Measurements from ENCODE around the gene SHH.

Gene SHH

DNA sequence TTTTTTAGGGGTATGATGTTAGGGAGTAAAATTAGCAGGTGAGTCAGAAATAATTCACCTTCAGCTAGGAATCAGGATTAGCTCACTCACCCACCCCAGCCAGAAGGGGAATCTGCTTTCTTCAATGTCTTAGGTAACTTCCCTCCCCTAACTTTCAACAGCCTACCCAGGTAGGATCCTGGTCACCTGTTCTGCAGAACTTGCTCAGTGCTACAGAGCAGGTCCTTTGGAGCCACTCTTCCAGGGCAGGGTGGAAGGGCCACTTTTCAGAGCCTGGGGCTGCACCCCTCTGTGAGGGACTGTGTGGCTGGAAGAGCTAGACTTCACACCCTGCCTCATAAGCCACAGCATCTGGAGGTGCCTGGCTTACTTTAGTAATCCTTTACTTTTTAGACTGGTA lies 58.1 kb downstream of the SHH start:
- Histone ChIP-seq H3K27me3 (ENCODE audit: low read length) (no peaks in the 10 kb centered on the region), H4K20me1 (ENCODE audit: low read depth, low read length) (peaks cover 9% of the 10 kb centered on the region; the same call in 1 of the 2 replicates), H3K9me2 (replicated peaks; ENCODE audit: insufficient read depth, low read length) (no peaks in the 10 kb centered on the region), H3K4me3 (ENCODE audit: insufficient read depth, low read length, poor library complexity, severe bottlenecking) (no peak overlapping the region), H3K27ac (ENCODE audit: low read depth, low read length) (peak overlapping the region; percentile 62), H3F3A (ENCODE audit: insufficient read depth) (no peaks in the 10 kb centered on the region), H2AFZ (ENCODE audit: low read depth, low read length, severe bottlenecking) (no peak overlapping the region), H3K9ac (ENCODE audit: low read length) (no peak overlapping the region), H3K4me2 (ENCODE audit: low read depth, low read length, poor library complexity, severe bottlenecking) (no peak overlapping the region), H3K9me3 (ENCODE audit: insufficient read depth, low read length) (no peaks in the 10 kb centered on the region), H3K36me3 (ENCODE audit: low read length) (peaks cover 4% of the 10 kb centered on the region; the same call in 1 of the 2 replicates), H3K79me2 (ENCODE audit: insufficient read depth, low read length) (peaks cover 99% of the 10 kb centered on the region)
- TF ChIP-seq CTCF (IDR thresholded peaks at IDR 0.05; ENCODE audit: insufficient read depth, low read length, poor library complexity, severe bottlenecking) (no peak), EZH2phosphoT487 (conservative IDR thresholded peaks at IDR 0.05; ENCODE audit: low read length) (no peak)

DNA sequence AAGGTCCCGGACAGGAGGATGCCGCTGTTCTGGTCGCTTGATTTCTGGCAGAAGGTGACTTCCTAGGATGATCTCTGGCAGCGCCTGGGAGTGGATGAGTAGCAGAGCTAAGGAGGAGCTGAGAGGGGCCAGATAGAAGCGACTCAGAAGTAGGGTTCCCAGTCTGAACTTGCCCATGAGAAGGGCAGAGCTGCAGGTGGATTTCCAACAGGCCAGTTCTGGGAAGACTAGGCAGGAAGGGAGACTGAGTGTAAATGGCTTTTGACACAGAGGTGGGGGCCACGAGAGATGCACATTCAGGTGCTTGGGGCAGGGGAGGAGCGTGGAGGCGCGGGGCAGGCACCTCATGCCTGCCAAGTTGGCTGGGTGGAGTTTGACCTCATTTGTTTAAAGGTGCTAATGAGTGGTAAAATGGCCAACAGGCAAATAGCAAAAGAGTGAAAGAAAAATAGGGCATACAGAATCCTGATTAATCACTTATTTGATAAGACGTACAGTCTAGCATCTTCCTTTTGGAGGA lies 58.8 kb downstream of the SHH start:
- H3K4me3 ChIP-seq (ENCODE audit: insufficient read depth, low read length, poor library complexity, severe bottlenecking): no peak overlapping the region
- TF ChIP-seq CTCF (IDR thresholded peaks at IDR 0.05; ENCODE audit: insufficient read depth, low read length, poor library complexity, severe bottlenecking): no peak
- no peak for TF ChIP-seq EZH2phosphoT487 (conservative IDR thresholded peaks at IDR 0.05; ENCODE audit: low read length)
- H3F3A ChIP-seq (ENCODE audit: insufficient read depth): no peaks in the 10 kb centered on the region
- no peaks in the 10 kb centered on the region for H3K27me3 ChIP-seq (ENCODE audit: low read length)
- peaks cover 10% of the 10 kb centered on the region; the same call in 1 of the 2 replicates for H4K20me1 ChIP-seq (ENCODE audit: low read depth, low read length)
- H3K9me2 ChIP-seq (replicated peaks; ENCODE audit: insufficient read depth, low read length): no peaks in the 10 kb centered on the region
- no peak overlapping the region; the same call in 1 of the 2 replicates for H3K9ac ChIP-seq (ENCODE audit: low read length)
- H3K36me3 ChIP-seq (ENCODE audit: low read length): peaks cover 4% of the 10 kb centered on the region; the same call in 1 of the 2 replicates
- no peak overlapping the region for H2AFZ ChIP-seq (ENCODE audit: low read depth, low read length, severe bottlenecking)
- peak overlapping the region; percentile 62 for H3K27ac ChIP-seq (ENCODE audit: low read depth, low read length)
- H3K9me3 ChIP-seq (ENCODE audit: insufficient read depth, low read length): no peaks in the 10 kb centered on the region
- peaks cover 99% of the 10 kb centered on the region for H3K79me2 ChIP-seq (ENCODE audit: insufficient read depth, low read length)
- H3K4me2 ChIP-seq (ENCODE audit: low read depth, low read length, poor library complexity, severe bottlenecking): peak overlapping the region; percentile 55

- no peak overlapping the region for H3K4me3 ChIP-seq (ENCODE audit: insufficient read depth, low read length, poor library complexity, severe bottlenecking)
- no peaks in the 10 kb centered on the region for H3F3A ChIP-seq (ENCODE audit: insufficient read depth)
- H3K27ac ChIP-seq (ENCODE audit: low read depth, low read length): peak overlapping the region; percentile 62
- H3K9me2 ChIP-seq (replicated peaks; ENCODE audit: insufficient read depth, low read length): no peaks in the 10 kb centered on the region
- no peaks in the 10 kb centered on the region for H3K9me3 ChIP-seq (ENCODE audit: insufficient read depth, low read length)
- peaks cover 14% of the 10 kb centered on the region; the same call in 1 of the 2 replicates for H4K20me1 ChIP-seq (ENCODE audit: low read depth, low read length)
- peak overlapping the region; percentile 55 for H3K4me2 ChIP-seq (ENCODE audit: low read depth, low read length, poor library complexity, severe bottlenecking)
- no peaks in the 10 kb centered on the region for H3K27me3 ChIP-seq (ENCODE audit: low read length)
- peaks cover 4% of the 10 kb centered on the region; the same call in 1 of the 2 replicates for H3K36me3 ChIP-seq (ENCODE audit: low read length)
- no peak overlapping the region for H2AFZ ChIP-seq (ENCODE audit: low read depth, low read length, severe bottlenecking)
- TF ChIP-seq CTCF (IDR thresholded peaks at IDR 0.05; ENCODE audit: insufficient read depth, low read length, poor library complexity, severe bottlenecking) (no peak), EZH2phosphoT487 (conservative IDR thresholded peaks at IDR 0.05; ENCODE audit: low read length) (no peak)
- peaks cover 99% of the 10 kb centered on the region for H3K79me2 ChIP-seq (ENCODE audit: insufficient read depth, low read length)
- H3K9ac ChIP-seq (ENCODE audit: low read length): peak overlapping the region; percentile 4; the same call in 1 of the 2 replicates
Observed at GRCh38 chr7:155752756-155753445, 59.4 kb downstream of the SHH start.
